Keratinocyte (primary cell): Measurements from ENCODE around the gene GHRHR. TPM values are rescaled to one million over a fixed set of nuclear protein-coding genes. Genes with fewer than 3 reads are reported as not detected.

Experiments
- DNase-seq: peaks from one replicate; pipeline ENCODE4 v3.0.0-alpha.2; 2011; ENCODE audit warnings: low read depth, missing footprints, low spot score
- FAIRE-seq: peaks from 2 replicates; lab custom pipeline; 2011; peaks lifted over from hg19 to GRCh38; lab: Jason Lieb, UNC
- H2AFZ ChIP-seq: 2 replicates; pipeline ENCODE4 v1.6.0; 2012; ENCODE audit warnings: low read length, control low read depth, inconsistent platforms; ENCODE audit not compliant: control insufficient read depth
- H3K27ac ChIP-seq: 2 replicates; pipeline ENCODE4 v1.5.1; 2011; ENCODE audit warnings: low read length; ENCODE audit not compliant: control insufficient read depth, insufficient read depth
- H3K27me3 ChIP-seq: 3 replicates; pipeline ENCODE4 v1.6.0; 2011; ENCODE audit warnings: low read length; ENCODE audit not compliant: control insufficient read depth, insufficient read depth; ENCODE audit errors: extremely low read depth
- H3K36me3 ChIP-seq, 2 experiments: 2 replicates in 1 of 2; 3 replicates in 1 of 2; pipeline ENCODE4 v1.5.1; 2011; ENCODE audit warnings: low read length in 2 of 2, mild to moderate bottlenecking in 1 of 2; ENCODE audit not compliant: control insufficient read depth in 2 of 2, insufficient read depth in 2 of 2; ENCODE audit errors: extremely low read depth in 1 of 2
- H3K4me1 ChIP-seq: 3 replicates; pipeline ENCODE4 v1.5.1; 2011; ENCODE audit warnings: low read length; ENCODE audit not compliant: control insufficient read depth, insufficient read depth; ENCODE audit errors: extremely low read depth
- H3K4me2 ChIP-seq: 3 replicates; pipeline ENCODE4 v1.6.0; 2011; ENCODE audit warnings: low read depth, low read length; ENCODE audit not compliant: control insufficient read depth, insufficient read depth; ENCODE audit errors: extremely low read depth
- H3K4me3 ChIP-seq, 3 experiments: fragments of 200-600 bp in 1 of 3; sonication (generic) in 1 of 3; 2 replicates in 2 of 3; 3 replicates in 1 of 3; pipeline ENCODE4 v1.5.1; 2011 to 2016; ENCODE audit warnings: low read length in 3 of 3, mild to moderate bottlenecking in 3 of 3, control low read depth in 2 of 3, inconsistent platforms in 1 of 3, low read depth in 1 of 3, mixed read lengths in 1 of 3, mixed run types in 1 of 3, moderate library complexity in 1 of 3; ENCODE audit not compliant: control insufficient read depth in 2 of 3, insufficient read depth in 2 of 3; ENCODE audit errors: extremely low read depth in 1 of 3
- H3K79me2 ChIP-seq: 2 replicates; pipeline ENCODE4 v1.6.0; 2012; ENCODE audit warnings: low read length; ENCODE audit not compliant: control insufficient read depth, insufficient read depth
- H3K9ac ChIP-seq: 3 replicates; pipeline ENCODE4 v1.6.0; 2011; ENCODE audit warnings: low read length; ENCODE audit not compliant: control insufficient read depth, insufficient read depth; ENCODE audit errors: extremely low read depth
- H3K9me1 ChIP-seq: 3 replicates; pipeline ENCODE4 v1.6.0; 2011; ENCODE audit warnings: low read length; ENCODE audit not compliant: control insufficient read depth, insufficient read depth; ENCODE audit errors: extremely low read depth
- H3K9me3 ChIP-seq: 2 replicates; pipeline ENCODE4 v1.5.1; 2012; ENCODE audit warnings: low read depth, low read length; ENCODE audit not compliant: control insufficient read depth
- H4K20me1 ChIP-seq: 3 replicates; pipeline ENCODE4 v1.6.0; 2011; ENCODE audit warnings: low read length; ENCODE audit not compliant: control insufficient read depth, insufficient read depth; ENCODE audit errors: extremely low read depth
- CTCF ChIP-seq, 3 experiments: IDR thresholded peaks in 1 of 3; conservative IDR thresholded peaks in 1 of 3; optimal IDR thresholded peaks in 1 of 3; 2 replicates in 2 of 3; 3 replicates in 1 of 3; pipeline versions ENCODE3 to v1.5.1; 2011; ENCODE audit warnings: low read length in 3 of 3, mild to moderate bottlenecking in 3 of 3, moderate library complexity in 2 of 3, control low read depth in 1 of 3, inconsistent platforms in 1 of 3; ENCODE audit not compliant: insufficient read depth in 2 of 3; ENCODE audit errors: extremely low read depth in 1 of 3
- EZH2 ChIP-seq: IDR thresholded peaks from one replicate; pipeline ENCODE4 v1.6.1; 2012; ENCODE audit warnings: inconsistent platforms, mild to moderate bottlenecking, low read length, moderate library complexity
- dilution Hi-C: fragments of 300-500 bp; cut with MboI; formaldehyde crosslinking; loops from one replicate; pipeline ENCODE4 v1.7.0; 2020; ENCODE audit warnings: low sequenced_read_pairs; ENCODE audit not compliant: extremely low pct_ligation_motif_present
- polyA plus RNA-seq, 5 experiments: library from polyadenylated mRNA; depleted of rRNA in 3 of 5; stranded (reverse) in 3 of 5; stranded (forward) in 1 of 5; unstranded in 1 of 5; fragments of >200 nt; gene quantifications; 1 replicate in 1 of 5; 2 replicates in 3 of 5; 3 replicates in 1 of 5; pipeline versions ENCODE4 v1.2.1 to v1.2.3, GENCODE V29; 2011 to 2012; ENCODE audit warnings: missing spikeins in 2 of 5, low read depth in 1 of 5, low replicate concordance in 1 of 5

The GHRHR gene
- polyA plus RNA-seq, 1 donor (not counting 4 experiments of a cell fraction or from before 2014, with no cell fraction given), result not detected

GRCh38 chr7:30925913-30926312, 37.8 kb upstream of the GHRHR start:
- Histone ChIP-seq H3K4me1 (peaks cover 2% of the 10 kb centered on the region), H4K20me1 (no peaks in the 10 kb centered on the region), H3K9me3 (peaks cover 5% of the 10 kb centered on the region), H3K36me3 (no peaks in the 10 kb centered on the region), H3K9ac (no peak overlapping the region), H2AFZ (no peak overlapping the region), H3K4me2 (no peak overlapping the region), H3K27me3 (no peaks in the 10 kb centered on the region), H3K9me1 (no peaks in the 10 kb centered on the region), H3K79me2 (no peaks in the 10 kb centered on the region), H3K27ac (no peak overlapping the region), H3K4me3 (no peak overlapping the region)
- no peak for FAIRE-seq
- TF ChIP-seq CTCF (optimal IDR thresholded peaks at IDR 0.05 in 1 of 3, IDR thresholded peaks at IDR 0.05 in 1 of 3, conservative IDR thresholded peaks at IDR 0.05 in 1 of 3; ENCODE audit: extremely low read depth in 1 of 3, insufficient read depth in 2 of 3, low read length in 3 of 3), result no peak
- TF ChIP-seq EZH2, result no peak
- DNase-seq, result no peak
- dilution Hi-C loops, result no loop called here

- Histone ChIP-seq H3K9me1 (no peaks in the 10 kb centered on the region), H3K27me3 (no peaks in the 10 kb centered on the region), H2AFZ (no peak overlapping the region), H4K20me1 (no peaks in the 10 kb centered on the region), H3K4me3 (no peak overlapping the region), H3K79me2 (no peaks in the 10 kb centered on the region), H3K27ac (no peak overlapping the region), H3K36me3 (no peaks in the 10 kb centered on the region), H3K9ac (no peak overlapping the region), H3K9me3 (peaks cover 5% of the 10 kb centered on the region), H3K4me2 (no peak overlapping the region), H3K4me1 (peaks cover under 1% of the 10 kb centered on the region)
- dilution Hi-C loops, result no loop called here
- TF ChIP-seq EZH2 (no peak), CTCF (optimal IDR thresholded peaks at IDR 0.05 in 1 of 3, IDR thresholded peaks at IDR 0.05 in 1 of 3, conservative IDR thresholded peaks at IDR 0.05 in 1 of 3; ENCODE audit: extremely low read depth in 1 of 3, insufficient read depth in 2 of 3, low read length in 3 of 3) (no peak)
- no peak for DNase-seq
- FAIRE-seq, result no peak
Measured at GRCh38 chr7:30926313-30926712, 37.4 kb upstream of the GHRHR start.
